A673 (cell line): ENCODE results near the gene SAP30BP. TPM values are rescaled to one million over a fixed set of nuclear protein-coding genes. Genes with fewer than 3 reads are reported as not detected.

Experiments used
- BruUV-seq: library from RNA; stranded (reverse); fragments of 400-500 nt; replicated peaks from 2 replicates; lab custom pipeline; 2021; lab: Mats Ljungman, UMichigan
- CTCF ChIA-PET: fragments of 300-600 bp; sonication (Branson Sonifier 250); formaldehyde crosslinking; loops from one replicate; lab custom pipeline; 2022; ENCODE audit warnings: antibody characterized with exemption; lab: Charles Lee
- POLR2A ChIA-PET: fragments of 300-600 bp; sonication (Branson Sonifier 250); formaldehyde crosslinking; loops from one replicate; lab custom pipeline; 2022; ENCODE audit warnings: antibody characterized with exemption; ENCODE audit not compliant: low non-redundant PET; lab: Charles Lee
- DNase-seq: peaks from one replicate; pipeline ENCODE4 v3.0.0-alpha.2; 2015; ENCODE audit warnings: low spot score
- H3K27ac ChIP-seq: fragments of 200-600 bp; sonication (generic); 2 replicates; pipeline ENCODE4 v1.5.1; 2016; ENCODE audit warnings: mixed run types, low read depth, mild to moderate bottlenecking, mixed read lengths, antibody characterized with exemption, low read length; ENCODE audit not compliant: poor library complexity, severe bottlenecking
- H3K27me3 ChIP-seq: fragments of 200-600 bp; sonication (generic); replicated peaks from 2 replicates; pipeline ENCODE4 v1.6.1; 2017; ENCODE audit warnings: mixed run types, low read depth, mild to moderate bottlenecking, mixed read lengths, antibody characterized with exemption, low read length; ENCODE audit not compliant: insufficient read depth, poor library complexity
- H3K36me3 ChIP-seq: fragments of 200-600 bp; sonication (generic); 2 replicates; pipeline ENCODE4 v1.6.1; 2016; ENCODE audit warnings: mixed run types, mild to moderate bottlenecking, mixed read lengths, antibody characterized with exemption, low read length; ENCODE audit not compliant: insufficient read depth, poor library complexity, severe bottlenecking
- H3K4me1 ChIP-seq: fragments of 200-600 bp; sonication (generic); 2 replicates; pipeline ENCODE4 v1.6.1; 2017; ENCODE audit warnings: mixed run types, mild to moderate bottlenecking, mixed read lengths, antibody characterized with exemption, low read length; ENCODE audit not compliant: insufficient read depth, poor library complexity, severe bottlenecking
- H3K4me3 ChIP-seq: fragments of 200-600 bp; sonication (generic); 2 replicates; pipeline ENCODE4 v1.5.1; 2016; ENCODE audit warnings: low read depth, mixed run types, mild to moderate bottlenecking, mixed read lengths, low read length; ENCODE audit not compliant: poor library complexity, severe bottlenecking
- H3K9me3 ChIP-seq: fragments of 200-600 bp; sonication (generic); 2 replicates; pipeline ENCODE4 v1.6.1; 2016; ENCODE audit warnings: mixed run types, low read depth, mild to moderate bottlenecking, mixed read lengths, antibody characterized with exemption, low read length; ENCODE audit not compliant: poor library complexity, severe bottlenecking
- CTCF ChIP-seq: fragments of 300-800, 200-600 bp; sonication (generic); conservative IDR thresholded peaks from 2 replicates; pipeline ENCODE4 v1.5.1; 2017; ENCODE audit warnings: low read depth, mild to moderate bottlenecking, antibody characterized with exemption, low read length, moderate library complexity, mixed read lengths
- EZH2 ChIP-seq: fragments of 200-600 bp; sonication (generic); IDR thresholded peaks from 2 replicates; pipeline ENCODE4 v1.6.1; 2017; ENCODE audit warnings: borderline replicate concordance, low read depth, mild to moderate bottlenecking, mixed read lengths, antibody characterized with exemption, low read length; ENCODE audit not compliant: poor library complexity, severe bottlenecking
- intact Hi-C: fragments of 100-400 bp; cut with micrococcal nuclease; formaldehyde crosslinking; loops from one replicate; pipeline ENCODE4 v1.10.0; 2022; ENCODE audit not compliant: unreplicated experiment
- total RNA-seq: library from RNA; stranded (reverse); gene quantifications from 2 replicates; pipeline ENCODE4 v1.2.3, GENCODE V29; 2021

The SAP30BP gene
- total RNA-seq, 1 experiment from 2014 or later, result 98.1 TPM

GRCh38 chr17:75680431-75680830 lies 13.3 kb downstream of the SAP30BP start:
- H3K4me1 ChIP-seq, result no peaks in the 10 kb centered on the region
- no peaks in the 10 kb centered on the region for H3K9me3 ChIP-seq
- no peak for DNase-seq
- no peak overlapping the region for H3K27ac ChIP-seq
- CTCF ChIA-PET, result no interaction called here
- POLR2A ChIA-PET, result no interaction called here
- no TSS peak for BruUV-seq
- no peak overlapping the region for H3K4me3 ChIP-seq
- intact Hi-C loops, result no loop called here
- TF ChIP-seq CTCF (no peak), EZH2 (no peak)
- H3K27me3 ChIP-seq, result no peaks in the 10 kb centered on the region
- H3K36me3 ChIP-seq, result peaks cover 16% of the 10 kb centered on the region

GRCh38 chr17:75681289-75681688 lies 14.2 kb downstream of the SAP30BP start:
- TF ChIP-seq EZH2 (no peak), CTCF (no peak)
- POLR2A ChIA-PET, result no interaction called here
- Histone ChIP-seq H3K4me1 (no peaks in the 10 kb centered on the region), H3K4me3 (no peak overlapping the region), H3K27ac (no peak overlapping the region), H3K27me3 (no peaks in the 10 kb centered on the region), H3K36me3 (peaks cover 8% of the 10 kb centered on the region), H3K9me3 (no peaks in the 10 kb centered on the region)
- CTCF ChIA-PET, result interaction anchor here (0.6 to 0.7 kb wide), 3 partner anchors 30 to 361 kb away, joined by 3 to 4 read pairs (median 3); no protein-coding TSS in a partner anchor
- BruUV-seq, result no TSS peak
- intact Hi-C loops, result no loop called here
- DNase-seq, result no peak

DNA sequence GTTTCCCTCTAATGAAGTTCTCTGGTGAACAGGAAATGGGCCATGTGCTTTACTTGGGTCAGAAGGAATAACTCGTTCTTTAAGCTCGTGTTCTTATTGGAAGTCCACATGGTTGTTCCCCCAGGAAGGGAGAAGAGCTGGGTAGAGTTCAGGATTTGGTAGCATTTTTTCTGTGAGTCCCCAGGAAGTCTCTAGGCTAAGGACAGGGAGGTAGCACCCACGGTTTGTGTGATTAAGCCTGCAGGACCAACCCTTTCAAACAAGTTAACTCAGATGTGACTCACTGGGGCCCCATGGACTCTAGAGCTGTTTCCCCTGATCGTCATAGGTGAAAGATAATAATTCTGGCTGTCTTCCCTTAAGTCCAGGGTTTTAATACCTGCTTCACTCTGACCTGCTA lies 16.4 kb downstream of the SAP30BP start:
- POLR2A ChIA-PET, result no interaction called here
- CTCF ChIA-PET, result no interaction called here
- BruUV-seq, result no TSS peak
- no peak overlapping the region for H3K27ac ChIP-seq
- DNase-seq, result no peak
- no peaks in the 10 kb centered on the region for H3K9me3 ChIP-seq
- H3K27me3 ChIP-seq, result no peaks in the 10 kb centered on the region
- intact Hi-C loops, result no loop called here
- no peaks in the 10 kb centered on the region for H3K36me3 ChIP-seq
- TF ChIP-seq EZH2, result no peak
- TF ChIP-seq CTCF, result no peak
- H3K4me1 ChIP-seq, result no peaks in the 10 kb centered on the region
- H3K4me3 ChIP-seq, result no peak overlapping the region
